ENCODE measurements around the gene CA6.
"Not testable (repeated sequence)": the region's sequence is repeated elsewhere in the genome, so short reads cannot be mapped to it uniquely, and the experiment has no call there.

DNA sequence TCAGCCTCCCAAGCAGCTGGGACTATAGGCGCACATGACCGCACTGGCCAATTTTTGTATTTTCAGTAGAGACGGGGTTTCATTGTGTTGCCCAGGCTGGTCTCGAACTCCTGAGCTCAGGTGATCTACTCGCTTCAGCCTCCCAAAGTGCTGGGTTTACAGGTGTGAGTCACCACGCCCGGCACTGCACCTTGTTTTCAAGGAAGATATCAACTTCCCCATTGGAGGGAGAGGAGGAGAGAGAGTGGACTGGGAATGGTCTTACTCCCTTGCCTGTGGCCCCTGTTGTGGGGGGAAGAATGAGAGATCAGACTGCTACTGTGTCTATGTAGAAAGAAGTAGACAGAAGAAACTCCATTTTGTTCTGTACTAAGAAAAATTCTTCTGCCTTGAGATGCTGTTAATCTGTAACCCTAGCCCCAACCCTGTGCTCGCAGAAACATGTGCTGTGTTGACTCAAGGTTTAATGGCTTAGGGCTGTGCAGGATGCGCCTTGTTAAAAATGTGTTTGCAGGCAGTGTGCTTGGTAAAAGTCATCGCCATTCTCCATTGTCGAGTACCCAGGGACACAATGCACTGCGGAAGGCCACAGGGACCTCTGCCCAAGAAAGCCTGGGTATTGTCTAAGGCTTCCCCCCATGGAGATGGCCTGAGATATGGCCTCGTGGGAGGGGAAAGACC lies 56.0 kb downstream of the CA6 start:
- not testable (repeated sequence) for TF ChIP-seq KDM5A (IDR thresholded peaks at IDR 0.05); RAD21 (conservative IDR thresholded peaks at IDR 0.05 in 1 of 2, IDR thresholded peaks at IDR 0.05 in 1 of 2); REST (IDR thresholded peaks at IDR 0.05); MAFK (IDR thresholded peaks at IDR 0.05; ENCODE audit: partially characterized antibody); CTCF (IDR thresholded peaks at IDR 0.05); POLR2A (IDR thresholded peaks at IDR 0.05; ENCODE audit: low read length); TP53 (CRISPR knock-in tag; IDR thresholded peaks at IDR 0.05); ZFP36 (IDR thresholded peaks at IDR 0.05; ENCODE audit: borderline replicate concordance, partially characterized antibody)
- TF ChIP-seq, protein P1, sequence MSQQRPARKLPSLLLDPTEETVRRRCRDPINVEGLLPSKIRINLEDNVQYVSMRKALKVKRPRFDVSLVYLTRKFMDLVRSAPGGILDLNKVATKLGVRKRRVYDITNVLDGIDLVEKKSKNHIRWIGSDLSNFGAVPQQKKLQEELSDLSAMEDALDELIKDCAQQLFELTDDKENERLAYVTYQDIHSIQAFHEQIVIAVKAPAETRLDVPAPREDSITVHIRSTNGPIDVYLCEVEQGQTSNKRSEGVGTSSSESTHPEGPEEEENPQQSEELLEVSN (IDR thresholded peaks at IDR 0.05; ENCODE audit: borderline replicate concordance, low read depth): not testable (repeated sequence)
- TF ChIP-seq, protein P2, sequence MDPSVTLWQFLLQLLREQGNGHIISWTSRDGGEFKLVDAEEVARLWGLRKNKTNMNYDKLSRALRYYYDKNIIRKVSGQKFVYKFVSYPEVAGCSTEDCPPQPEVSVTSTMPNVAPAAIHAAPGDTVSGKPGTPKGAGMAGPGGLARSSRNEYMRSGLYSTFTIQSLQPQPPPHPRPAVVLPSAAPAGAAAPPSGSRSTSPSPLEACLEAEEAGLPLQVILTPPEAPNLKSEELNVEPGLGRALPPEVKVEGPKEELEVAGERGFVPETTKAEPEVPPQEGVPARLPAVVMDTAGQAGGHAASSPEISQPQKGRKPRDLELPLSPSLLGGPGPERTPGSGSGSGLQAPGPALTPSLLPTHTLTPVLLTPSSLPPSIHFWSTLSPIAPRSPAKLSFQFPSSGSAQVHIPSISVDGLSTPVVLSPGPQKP (IDR thresholded peaks at IDR 0.05; ENCODE audit: low read depth, low read length): not testable (repeated sequence)
- TF ChIP-seq, protein P3, sequence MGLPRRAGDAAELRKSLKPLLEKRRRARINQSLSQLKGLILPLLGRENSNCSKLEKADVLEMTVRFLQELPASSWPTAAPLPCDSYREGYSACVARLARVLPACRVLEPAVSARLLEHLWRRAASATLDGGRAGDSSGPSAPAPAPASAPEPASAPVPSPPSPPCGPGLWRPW (IDR thresholded peaks at IDR 0.05): not testable (repeated sequence)
- TF ChIP-seq, protein P4, sequence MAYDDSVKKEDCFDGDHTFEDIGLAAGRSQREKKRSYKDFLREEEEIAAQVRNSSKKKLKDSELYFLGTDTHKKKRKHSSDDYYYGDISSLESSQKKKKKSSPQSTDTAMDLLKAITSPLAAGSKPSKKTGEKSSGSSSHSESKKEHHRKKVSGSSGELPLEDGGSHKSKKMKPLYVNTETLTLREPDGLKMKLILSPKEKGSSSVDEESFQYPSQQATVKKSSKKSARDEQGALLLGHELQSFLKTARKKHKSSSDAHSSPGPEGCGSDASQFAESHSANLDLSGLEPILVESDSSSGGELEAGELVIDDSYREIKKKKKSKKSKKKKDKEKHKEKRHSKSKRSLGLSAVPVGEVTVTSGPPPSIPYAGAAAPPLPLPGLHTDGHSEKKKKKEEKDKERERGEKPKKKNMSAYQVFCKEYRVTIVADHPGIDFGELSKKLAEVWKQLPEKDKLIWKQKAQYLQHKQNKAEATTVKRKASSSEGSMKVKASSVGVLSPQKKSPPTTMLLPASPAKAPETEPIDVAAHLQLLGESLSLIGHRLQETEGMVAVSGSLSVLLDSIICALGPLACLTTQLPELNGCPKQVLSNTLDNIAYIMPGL (CRISPR knock-in tag; IDR thresholded peaks at IDR 0.05; ENCODE audit: borderline replicate concordance): not testable (repeated sequence)

Measured in A549 (cell line).